Small intestine (tissue), 7 donors: ENCODE results near the gene SMTNL1. TPM values are rescaled to one million over a fixed set of nuclear protein-coding genes. Genes with fewer than 3 reads are reported as not detected.

Source experiments
- DNase-seq, 2 donors: peaks; one replicate each; pipeline versions ENCODE4 v3.0.0 to v3.0.0-alpha.2; 2013
- FAIRE-seq: peaks from 2 replicates; lab custom pipeline; 2012; peaks lifted over from hg19 to GRCh38; lab: Jason Lieb, UNC
- H3K27ac ChIP-seq, 3 donors: one replicate each; pipeline ENCODE4 v1.5.1; 2013; ENCODE audit warnings: low read length in 2 of 3, mild to moderate bottlenecking in 2 of 3, control low read depth in 1 of 3, inconsistent platforms in 1 of 3, low read depth in 1 of 3, moderate library complexity in 1 of 3
- H3K27me3 ChIP-seq, 3 donors: one replicate each; pipeline ENCODE4 v1.6.1; 2013; ENCODE audit warnings: low read length in 3 of 3, inconsistent platforms in 1 of 3; ENCODE audit not compliant: control insufficient read depth in 3 of 3, insufficient read depth in 3 of 3
- H3K36me3 ChIP-seq, 3 donors: one replicate each; pipeline ENCODE4 v1.6.1; 2013; ENCODE audit warnings: low read length in 3 of 3, inconsistent platforms in 1 of 3, low read depth in 1 of 3, mild to moderate bottlenecking in 1 of 3, moderate library complexity in 1 of 3; ENCODE audit not compliant: control insufficient read depth in 3 of 3, insufficient read depth in 2 of 3
- H3K4me1 ChIP-seq, 3 donors: one replicate each; pipeline ENCODE4 v1.6.1; 2013; ENCODE audit warnings: low read length in 2 of 3, inconsistent platforms in 1 of 3, low read depth in 1 of 3, mild to moderate bottlenecking in 1 of 3, moderate library complexity in 1 of 3; ENCODE audit not compliant: control insufficient read depth in 3 of 3, insufficient read depth in 2 of 3
- H3K4me3 ChIP-seq, 3 donors: one replicate each; pipeline ENCODE4 v1.5.1; 2013; ENCODE audit warnings: low read length in 3 of 3, control low read depth in 1 of 3, inconsistent platforms in 1 of 3, low read depth in 1 of 3, mild to moderate bottlenecking in 1 of 3, moderate library complexity in 1 of 3
- H3K9me3 ChIP-seq, 2 donors: one replicate each; pipeline ENCODE4 v1.6.1; 2013; ENCODE audit warnings: low read depth in 1 of 2, low read length in 1 of 2; ENCODE audit not compliant: control insufficient read depth in 2 of 2, insufficient read depth in 1 of 2
- WGBS, 3 donors: extraction: QIAGEN DNeasy Blood & Tissue Kit; methylation state at CpG; one replicate each; pipeline ENCODE4 v1.1.7; 2013; 5-methylcytosine and 5-hydroxymethylcytosine counted together
- polyA plus RNA-seq, 4 donors: library from polyadenylated mRNA; stranded (reverse) in 3 of 4; unstranded in 1 of 4; fragments of 200-250 nt in 3 of 4; fragments of 120-200 nt in 1 of 4; gene quantifications; one replicate each; pipeline versions ENCODE4 v1.2.1 to v1.2.3, GENCODE V29; 2013
- donor health status: healthy with polysubstance abuse.
- donor health status: control.
- donor health status: control.
- donor health status: Bipolar disorder and iron deficiency.
- donor health status: healthy.

SMTNL1 gene
- polyA plus RNA-seq, 4 donors = 0.58 TPM; not detected in 3

GRCh38 chr11:57544566-57544965 lies 7.2 kb downstream of the SMTNL1 start:
- DNase-seq (no peak), FAIRE-seq (no peak)
- H3K4me1 ChIP-seq = no peaks in the 10 kb centered on the region
- H3K36me3 ChIP-seq = peaks cover 0 to 16% (median 3%) of the 10 kb centered on the region in 3 donors
- no peaks in the 10 kb centered on the region for H3K27me3 ChIP-seq
- H3K4me3 ChIP-seq = no peak overlapping the region
- no peak overlapping the region for H3K27ac ChIP-seq
- WGBS, 3 donors = 79 to 88% (median 86%) methylated on average over 6 of the region's 6 CpGs
- H3K9me3 ChIP-seq = no peaks in the 10 kb centered on the region

- 90 to 93% (median 92%) methylated on average over 13 of the region's 13 CpGs for WGBS, 3 donors
- Histone ChIP-seq H3K4me3 (no peak overlapping the region), H3K27ac (no peak overlapping the region), H3K4me1 (no peaks in the 10 kb centered on the region), H3K27me3 (no peaks in the 10 kb centered on the region), H3K9me3 (no peaks in the 10 kb centered on the region), H3K36me3 (peaks cover 11 to 26% (median 15%) of the 10 kb centered on the region in 3 donors)
- DNase-seq (no peak), FAIRE-seq (no peak)
Observed at GRCh38 chr11:57545883-57546282, 8.5 kb downstream of the SMTNL1 start.

DNA sequence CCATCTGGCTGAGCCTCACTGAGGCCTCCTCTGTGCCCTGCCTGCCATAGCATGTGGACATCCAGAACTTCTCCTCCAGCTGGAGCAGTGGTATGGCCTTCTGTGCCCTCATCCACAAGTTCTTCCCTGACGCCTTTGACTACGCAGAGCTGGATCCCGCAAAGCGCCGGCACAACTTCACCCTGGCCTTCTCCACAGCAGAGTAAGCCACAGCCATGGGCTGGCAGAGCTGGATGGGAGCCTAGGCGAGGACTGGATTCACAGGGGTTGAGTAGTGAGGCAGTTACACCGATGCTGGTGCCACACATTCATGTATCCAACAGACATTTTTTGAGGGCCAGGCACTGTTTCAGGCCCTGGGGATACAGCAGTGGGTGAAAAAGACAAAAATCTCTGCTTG lies 9.1 kb downstream of the SMTNL1 start:
- H3K9me3 ChIP-seq = no peaks in the 10 kb centered on the region
- FAIRE-seq (no peak), DNase-seq (no peak)
- no peaks in the 10 kb centered on the region for H3K27me3 ChIP-seq
- peaks cover 12 to 29% (median 16%) of the 10 kb centered on the region in 3 donors for H3K36me3 ChIP-seq
- WGBS, 3 donors = 95 to 99% (median 97%) methylated on average over 7 of the region's 7 CpGs
- H3K27ac ChIP-seq = no peak overlapping the region
- H3K4me1 ChIP-seq = no peaks in the 10 kb centered on the region
- no peak overlapping the region for H3K4me3 ChIP-seq

DNA sequence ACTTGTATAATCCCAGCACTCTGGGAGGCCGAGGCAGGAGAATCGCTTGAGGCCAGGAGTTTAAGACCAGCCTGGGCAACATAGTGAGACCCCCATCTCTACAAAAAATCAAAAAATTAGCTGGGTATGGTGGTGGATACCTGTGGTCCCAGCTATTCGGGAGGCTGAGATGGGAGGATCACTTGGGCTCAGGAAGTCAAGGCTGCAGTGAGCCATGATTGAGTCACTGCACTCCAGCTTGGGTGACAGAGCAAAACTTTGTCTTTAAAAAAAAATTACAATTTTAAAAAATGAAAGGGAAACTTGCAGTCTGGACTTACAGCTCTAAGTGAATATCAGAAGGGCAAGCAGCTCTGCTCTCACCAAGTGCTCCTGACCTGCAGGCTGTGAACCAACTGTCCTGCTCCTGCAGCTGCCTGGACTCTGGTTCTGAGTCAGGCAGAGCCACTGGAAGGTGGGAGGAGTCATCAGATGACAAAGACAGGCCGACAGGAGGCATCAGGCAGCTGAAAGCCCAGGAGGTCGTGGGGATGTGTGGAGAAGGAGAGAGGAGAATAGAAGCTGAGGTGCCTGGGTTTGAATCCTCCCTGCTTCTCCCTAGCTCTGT lies 9.6 kb downstream of the SMTNL1 start:
- WGBS, 3 donors = 61 to 64% (median 62%) methylated on average over 5 of the region's 5 CpGs
- Histone ChIP-seq H3K4me1 (no peaks in the 10 kb centered on the region), H3K4me3 (no peak overlapping the region), H3K27ac (no peak overlapping the region), H3K36me3 (peaks cover 13 to 35% (median 16%) of the 10 kb centered on the region in 3 donors), H3K9me3 (no peaks in the 10 kb centered on the region), H3K27me3 (no peaks in the 10 kb centered on the region)
- peak in 1 of 2 donors; percentile 7 for DNase-seq
- no peak for FAIRE-seq

GRCh38 chr11:57547854-57548377 lies 10.5 kb downstream of the SMTNL1 start:
- H3K36me3 ChIP-seq = peaks cover 15 to 43% (median 16%) of the 10 kb centered on the region in 3 donors
- H3K27ac ChIP-seq = no peak overlapping the region
- no peaks in the 10 kb centered on the region for H3K9me3 ChIP-seq
- DNase-seq = no peak
- no peak for FAIRE-seq
- WGBS, 3 donors = 43 to 68% (median 49%) methylated on average over 6 of the region's 6 CpGs
- no peaks in the 10 kb centered on the region for H3K27me3 ChIP-seq
- no peak overlapping the region for H3K4me3 ChIP-seq
- no peaks in the 10 kb centered on the region for H3K4me1 ChIP-seq

DNA sequence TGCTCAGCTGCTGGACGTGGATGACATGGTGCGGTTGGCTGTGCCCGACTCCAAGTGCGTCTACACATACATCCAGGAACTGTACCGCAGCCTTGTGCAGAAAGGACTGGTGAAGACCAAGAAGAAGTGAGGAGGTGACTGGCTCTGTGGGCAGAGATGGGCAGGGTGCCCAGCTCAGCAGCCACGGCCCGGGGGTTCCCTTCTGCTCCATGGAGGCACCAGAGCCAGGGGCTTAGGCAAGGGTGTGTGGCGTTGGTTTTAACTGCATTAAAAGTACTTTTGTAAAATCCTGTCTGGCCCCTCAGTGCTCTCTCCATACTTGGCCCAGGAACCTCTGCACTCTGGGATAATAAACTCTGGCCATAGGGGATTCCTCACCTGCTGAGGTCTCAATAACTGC lies 12.6 kb downstream of the SMTNL1 start:
- WGBS, 3 donors = 90 to 91% (median 91%) methylated on average over 8 of the region's 8 CpGs
- H3K36me3 ChIP-seq = peaks cover 16 to 60% (median 28%) of the 10 kb centered on the region in 3 donors

GRCh38 chr11:57551941-57552340 lies 14.5 kb downstream of the SMTNL1 start:
- no peaks in the 10 kb centered on the region for H3K27me3 ChIP-seq
- H3K36me3 ChIP-seq = peaks cover 16 to 76% (median 30%) of the 10 kb centered on the region in 3 donors
- FAIRE-seq (no peak), DNase-seq (no peak)
- no peaks in the 10 kb centered on the region for H3K4me1 ChIP-seq
- no peaks in the 10 kb centered on the region for H3K9me3 ChIP-seq
- no peak overlapping the region for H3K4me3 ChIP-seq
- H3K27ac ChIP-seq = no peak overlapping the region
- 89 to 98% (median 92%) methylated on average over 4 of the region's 4 CpGs for WGBS, 3 donors

More for the DNA sequence above, 12.6 kb downstream of the SMTNL1 start:
- DNase-seq (no peak), FAIRE-seq (no peak)
- H3K9me3 ChIP-seq = no peaks in the 10 kb centered on the region
- no peaks in the 10 kb centered on the region for H3K4me1 ChIP-seq
- H3K27ac ChIP-seq = no peak overlapping the region
- no peak overlapping the region for H3K4me3 ChIP-seq
- H3K27me3 ChIP-seq = no peaks in the 10 kb centered on the region

GRCh38 chr11:57552479-57552878 lies 15.1 kb downstream of the SMTNL1 start:
- H3K4me3 ChIP-seq = no peak overlapping the region
- 80 to 89% (median 88%) methylated on average over 5 of the region's 5 CpGs for WGBS, 3 donors
- H3K36me3 ChIP-seq = peaks cover 18 to 77% (median 32%) of the 10 kb centered on the region in 3 donors
- no peak overlapping the region for H3K27ac ChIP-seq
- H3K9me3 ChIP-seq = no peaks in the 10 kb centered on the region
- DNase-seq (no peak), FAIRE-seq (no peak)
- H3K27me3 ChIP-seq = no peaks in the 10 kb centered on the region
- H3K4me1 ChIP-seq = no peaks in the 10 kb centered on the region
